ENCODE measurements around the gene NABP1.

NABP1 gene

DNA sequence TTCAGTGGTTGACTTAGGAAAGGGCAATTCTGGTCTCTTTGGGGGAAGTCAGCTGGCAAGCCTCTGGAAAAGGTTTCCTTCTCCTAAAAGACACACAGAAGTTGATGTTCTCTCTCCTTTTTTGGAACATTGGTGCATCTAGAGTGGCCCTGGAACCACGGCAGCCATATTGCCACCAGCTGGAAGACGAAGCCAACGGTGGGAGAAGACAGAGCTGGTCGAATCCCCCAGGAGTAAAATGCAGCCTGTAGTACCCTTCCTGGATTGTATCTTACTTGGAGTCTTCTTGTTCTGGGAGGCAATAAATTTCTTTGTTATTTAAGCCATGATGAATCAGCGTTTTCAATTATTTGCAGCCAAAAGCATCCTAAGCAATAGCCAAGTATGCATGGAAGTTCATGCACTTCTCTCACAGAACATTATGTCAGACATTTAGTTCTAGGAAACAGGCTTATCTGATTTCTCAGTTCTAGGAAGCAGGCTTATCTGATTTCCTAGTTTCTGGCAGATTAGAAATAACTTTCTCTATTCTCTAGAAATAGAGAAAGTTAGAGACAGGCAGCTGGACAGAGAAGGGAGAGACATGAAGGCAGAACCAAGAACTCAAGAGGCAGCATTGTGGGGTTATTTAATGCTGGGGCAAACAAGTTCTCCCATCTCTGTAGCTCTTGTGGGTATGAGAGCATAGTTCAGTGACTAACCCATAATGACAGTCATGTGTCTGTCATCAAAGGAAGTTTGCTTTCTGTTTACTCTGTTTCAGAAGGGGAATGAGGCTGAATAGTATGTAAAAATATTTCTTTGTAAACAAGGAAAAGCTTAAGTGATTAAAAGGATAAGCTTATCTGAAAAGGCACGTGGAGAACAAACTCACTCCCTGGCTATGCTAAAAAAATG lies 40.5 kb upstream of the NABP1 start:
- H3K4me2 ChIP-seq (ENCODE audit: low read depth, low read length, poor library complexity, severe bottlenecking) = peak overlapping the region; percentile 47
- H2AFZ ChIP-seq (ENCODE audit: low read length) = peak overlapping the region; percentile 70
- no peak for TF ChIP-seq EZH2phosphoT487 (IDR thresholded peaks at IDR 0.05; ENCODE audit: borderline replicate concordance)
- TF ChIP-seq, protein P1, sequence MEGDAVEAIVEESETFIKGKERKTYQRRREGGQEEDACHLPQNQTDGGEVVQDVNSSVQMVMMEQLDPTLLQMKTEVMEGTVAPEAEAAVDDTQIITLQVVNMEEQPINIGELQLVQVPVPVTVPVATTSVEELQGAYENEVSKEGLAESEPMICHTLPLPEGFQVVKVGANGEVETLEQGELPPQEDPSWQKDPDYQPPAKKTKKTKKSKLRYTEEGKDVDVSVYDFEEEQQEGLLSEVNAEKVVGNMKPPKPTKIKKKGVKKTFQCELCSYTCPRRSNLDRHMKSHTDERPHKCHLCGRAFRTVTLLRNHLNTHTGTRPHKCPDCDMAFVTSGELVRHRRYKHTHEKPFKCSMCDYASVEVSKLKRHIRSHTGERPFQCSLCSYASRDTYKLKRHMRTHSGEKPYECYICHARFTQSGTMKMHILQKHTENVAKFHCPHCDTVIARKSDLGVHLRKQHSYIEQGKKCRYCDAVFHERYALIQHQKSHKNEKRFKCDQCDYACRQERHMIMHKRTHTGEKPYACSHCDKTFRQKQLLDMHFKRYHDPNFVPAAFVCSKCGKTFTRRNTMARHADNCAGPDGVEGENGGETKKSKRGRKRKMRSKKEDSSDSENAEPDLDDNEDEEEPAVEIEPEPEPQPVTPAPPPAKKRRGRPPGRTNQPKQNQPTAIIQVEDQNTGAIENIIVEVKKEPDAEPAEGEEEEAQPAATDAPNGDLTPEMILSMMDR (conservative IDR thresholded peaks at IDR 0.05; ENCODE audit: low read length) = no peak
- no peaks in the 10 kb centered on the region for H4K20me1 ChIP-seq (ENCODE audit: insufficient read depth, low read length, poor library complexity, severe bottlenecking)
- no peaks in the 10 kb centered on the region for H3K36me3 ChIP-seq (ENCODE audit: insufficient read depth, low read length)
- no peaks in the 10 kb centered on the region for H3K9me2 ChIP-seq (replicated peaks; ENCODE audit: low read depth, low read length)
- H3K9me3 ChIP-seq (ENCODE audit: insufficient read depth, low read depth, low read length) = no peaks in the 10 kb centered on the region
- H3K9ac ChIP-seq (ENCODE audit: low read depth, low read length, poor library complexity, severe bottlenecking) = peak overlapping the region; percentile 10
- no peaks in the 10 kb centered on the region for H3K27me3 ChIP-seq (ENCODE audit: insufficient read depth, low read length, poor library complexity, severe bottlenecking)
- H3K4me1 ChIP-seq (ENCODE audit: insufficient read depth, low read length, poor library complexity, severe bottlenecking) = peaks cover 48% of the 10 kb centered on the region
- no peaks in the 10 kb centered on the region for H3K79me2 ChIP-seq (ENCODE audit: insufficient read depth, low read length)
- peak overlapping the region; percentile 16 for H3K4me3 ChIP-seq (ENCODE audit: low read length, poor library complexity, severe bottlenecking)
- H3F3A ChIP-seq (ENCODE audit: low read depth) = no peaks in the 10 kb centered on the region

- no peaks in the 10 kb centered on the region for H3K79me2 ChIP-seq (ENCODE audit: insufficient read depth, low read length)
- H3F3A ChIP-seq (ENCODE audit: low read depth) = no peaks in the 10 kb centered on the region
- no peaks in the 10 kb centered on the region for H4K20me1 ChIP-seq (ENCODE audit: insufficient read depth, low read length, poor library complexity, severe bottlenecking)
- H2AFZ ChIP-seq (ENCODE audit: low read length) = peak overlapping the region; percentile 70
- H3K9ac ChIP-seq (ENCODE audit: low read depth, low read length, poor library complexity, severe bottlenecking) = peak overlapping the region; percentile 10
- H3K9me2 ChIP-seq (replicated peaks; ENCODE audit: low read depth, low read length) = no peaks in the 10 kb centered on the region
- TF ChIP-seq, protein P1 (conservative IDR thresholded peaks at IDR 0.05; ENCODE audit: low read length) = no peak
- no peak for TF ChIP-seq EZH2phosphoT487 (IDR thresholded peaks at IDR 0.05; ENCODE audit: borderline replicate concordance)
- peaks cover 48% of the 10 kb centered on the region for H3K4me1 ChIP-seq (ENCODE audit: insufficient read depth, low read length, poor library complexity, severe bottlenecking)
- no peaks in the 10 kb centered on the region for H3K36me3 ChIP-seq (ENCODE audit: insufficient read depth, low read length)
- H3K4me2 ChIP-seq (ENCODE audit: low read depth, low read length, poor library complexity, severe bottlenecking) = peak overlapping the region; percentile 47
- H3K27me3 ChIP-seq (ENCODE audit: insufficient read depth, low read length, poor library complexity, severe bottlenecking) = no peaks in the 10 kb centered on the region
- no peaks in the 10 kb centered on the region for H3K9me3 ChIP-seq (ENCODE audit: insufficient read depth, low read depth, low read length)
- peak overlapping the region; percentile 16 for H3K4me3 ChIP-seq (ENCODE audit: low read length, poor library complexity, severe bottlenecking)
These were observed 39.7 kb upstream of the NABP1 start for GRCh38 chr2:191638079-191638801.

DNA sequence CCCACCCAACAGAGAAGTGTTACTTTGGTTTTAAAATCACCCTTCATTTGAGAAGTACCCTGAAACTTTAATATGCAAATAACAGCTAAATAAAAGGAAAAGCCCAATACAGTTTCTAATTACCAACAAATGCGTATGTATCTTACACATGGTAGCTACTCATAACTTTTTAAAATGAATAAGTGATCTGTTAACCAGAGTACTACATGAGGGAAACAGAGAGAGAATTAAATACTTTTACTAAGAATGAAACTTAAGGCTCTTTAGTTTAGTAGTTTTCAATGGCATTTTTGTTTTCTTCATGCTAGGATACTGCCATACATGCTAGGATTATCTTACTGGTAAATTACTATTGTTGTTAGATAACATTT lies 39.1 kb upstream of the NABP1 start:
- no peak for TF ChIP-seq EZH2phosphoT487 (IDR thresholded peaks at IDR 0.05; ENCODE audit: borderline replicate concordance)
- TF ChIP-seq, protein P1 (conservative IDR thresholded peaks at IDR 0.05; ENCODE audit: low read length) = no peak
- Histone ChIP-seq H3K27me3 (ENCODE audit: insufficient read depth, low read length, poor library complexity, severe bottlenecking) (no peaks in the 10 kb centered on the region), H3K9me2 (replicated peaks; ENCODE audit: low read depth, low read length) (no peaks in the 10 kb centered on the region), H3K4me2 (ENCODE audit: low read depth, low read length, poor library complexity, severe bottlenecking) (peak overlapping the region; percentile 47), H3K9me3 (ENCODE audit: insufficient read depth, low read depth, low read length) (no peaks in the 10 kb centered on the region), H3K9ac (ENCODE audit: low read depth, low read length, poor library complexity, severe bottlenecking) (no peak overlapping the region), H4K20me1 (ENCODE audit: insufficient read depth, low read length, poor library complexity, severe bottlenecking) (no peaks in the 10 kb centered on the region), H3K4me3 (ENCODE audit: low read length, poor library complexity, severe bottlenecking) (no peak overlapping the region), H3K4me1 (ENCODE audit: insufficient read depth, low read length, poor library complexity, severe bottlenecking) (peaks cover 48% of the 10 kb centered on the region), H2AFZ (ENCODE audit: low read length) (peak overlapping the region; percentile 70), H3F3A (ENCODE audit: low read depth) (no peaks in the 10 kb centered on the region), H3K36me3 (ENCODE audit: insufficient read depth, low read length) (no peaks in the 10 kb centered on the region), H3K79me2 (ENCODE audit: insufficient read depth, low read length) (no peaks in the 10 kb centered on the region)

All from Loucy (cell line).